ENCODE results near the gene DNAH11.

DNA sequence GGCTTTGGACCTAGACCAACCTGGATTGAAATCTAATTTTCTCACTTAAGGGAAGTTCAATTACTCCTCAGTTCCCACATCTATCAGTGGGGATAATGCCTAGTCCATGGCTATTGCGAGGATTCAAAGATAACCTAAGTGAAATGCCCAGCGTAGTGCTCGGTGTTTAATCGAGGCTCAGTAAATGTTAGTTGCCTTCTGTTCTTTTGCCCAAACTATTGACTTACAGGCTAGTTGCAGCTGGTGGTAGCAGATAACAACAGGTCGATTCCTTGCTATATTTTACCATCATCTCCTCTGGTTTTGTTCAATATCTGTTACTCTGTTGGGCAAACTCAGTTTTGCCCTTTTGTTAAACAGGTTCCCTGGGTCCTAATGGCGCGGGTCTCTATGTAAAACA is 22.8 kb downstream of the DNAH11 start:
- TF ChIP-seq EZH2 (IDR thresholded peaks at IDR 0.05; ENCODE audit: borderline replicate concordance, insufficient read depth, low read length, poor library complexity, severe bottlenecking), result no peak
- TF ChIP-seq, protein P1, sequence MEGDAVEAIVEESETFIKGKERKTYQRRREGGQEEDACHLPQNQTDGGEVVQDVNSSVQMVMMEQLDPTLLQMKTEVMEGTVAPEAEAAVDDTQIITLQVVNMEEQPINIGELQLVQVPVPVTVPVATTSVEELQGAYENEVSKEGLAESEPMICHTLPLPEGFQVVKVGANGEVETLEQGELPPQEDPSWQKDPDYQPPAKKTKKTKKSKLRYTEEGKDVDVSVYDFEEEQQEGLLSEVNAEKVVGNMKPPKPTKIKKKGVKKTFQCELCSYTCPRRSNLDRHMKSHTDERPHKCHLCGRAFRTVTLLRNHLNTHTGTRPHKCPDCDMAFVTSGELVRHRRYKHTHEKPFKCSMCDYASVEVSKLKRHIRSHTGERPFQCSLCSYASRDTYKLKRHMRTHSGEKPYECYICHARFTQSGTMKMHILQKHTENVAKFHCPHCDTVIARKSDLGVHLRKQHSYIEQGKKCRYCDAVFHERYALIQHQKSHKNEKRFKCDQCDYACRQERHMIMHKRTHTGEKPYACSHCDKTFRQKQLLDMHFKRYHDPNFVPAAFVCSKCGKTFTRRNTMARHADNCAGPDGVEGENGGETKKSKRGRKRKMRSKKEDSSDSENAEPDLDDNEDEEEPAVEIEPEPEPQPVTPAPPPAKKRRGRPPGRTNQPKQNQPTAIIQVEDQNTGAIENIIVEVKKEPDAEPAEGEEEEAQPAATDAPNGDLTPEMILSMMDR (IDR thresholded peaks at IDR 0.05; ENCODE audit: poor library complexity, severe bottlenecking), result no peak
- TF ChIP-seq, protein P2, sequence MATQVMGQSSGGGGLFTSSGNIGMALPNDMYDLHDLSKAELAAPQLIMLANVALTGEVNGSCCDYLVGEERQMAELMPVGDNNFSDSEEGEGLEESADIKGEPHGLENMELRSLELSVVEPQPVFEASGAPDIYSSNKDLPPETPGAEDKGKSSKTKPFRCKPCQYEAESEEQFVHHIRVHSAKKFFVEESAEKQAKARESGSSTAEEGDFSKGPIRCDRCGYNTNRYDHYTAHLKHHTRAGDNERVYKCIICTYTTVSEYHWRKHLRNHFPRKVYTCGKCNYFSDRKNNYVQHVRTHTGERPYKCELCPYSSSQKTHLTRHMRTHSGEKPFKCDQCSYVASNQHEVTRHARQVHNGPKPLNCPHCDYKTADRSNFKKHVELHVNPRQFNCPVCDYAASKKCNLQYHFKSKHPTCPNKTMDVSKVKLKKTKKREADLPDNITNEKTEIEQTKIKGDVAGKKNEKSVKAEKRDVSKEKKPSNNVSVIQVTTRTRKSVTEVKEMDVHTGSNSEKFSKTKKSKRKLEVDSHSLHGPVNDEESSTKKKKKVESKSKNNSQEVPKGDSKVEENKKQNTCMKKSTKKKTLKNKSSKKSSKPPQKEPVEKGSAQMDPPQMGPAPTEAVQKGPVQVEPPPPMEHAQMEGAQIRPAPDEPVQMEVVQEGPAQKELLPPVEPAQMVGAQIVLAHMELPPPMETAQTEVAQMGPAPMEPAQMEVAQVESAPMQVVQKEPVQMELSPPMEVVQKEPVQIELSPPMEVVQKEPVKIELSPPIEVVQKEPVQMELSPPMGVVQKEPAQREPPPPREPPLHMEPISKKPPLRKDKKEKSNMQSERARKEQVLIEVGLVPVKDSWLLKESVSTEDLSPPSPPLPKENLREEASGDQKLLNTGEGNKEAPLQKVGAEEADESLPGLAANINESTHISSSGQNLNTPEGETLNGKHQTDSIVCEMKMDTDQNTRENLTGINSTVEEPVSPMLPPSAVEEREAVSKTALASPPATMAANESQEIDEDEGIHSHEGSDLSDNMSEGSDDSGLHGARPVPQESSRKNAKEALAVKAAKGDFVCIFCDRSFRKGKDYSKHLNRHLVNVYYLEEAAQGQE (IDR thresholded peaks at IDR 0.05; ENCODE audit: borderline replicate concordance), result no peak
- no peak for TF ChIP-seq EP300 (conservative IDR thresholded peaks at IDR 0.05; ENCODE audit: poor library complexity, severe bottlenecking)
- no peak for TF ChIP-seq POLR2AphosphoS5 (IDR thresholded peaks at IDR 0.05)
- no peak for TF ChIP-seq SMC3 (conservative IDR thresholded peaks at IDR 0.05; ENCODE audit: poor library complexity)
- TF ChIP-seq RAD21 (conservative IDR thresholded peaks at IDR 0.05), result no peak

Data from neural cell (in vitro differentiated cells).